HepG2 (cell line): ENCODE results near the gene LANCL2. TPM values are rescaled to one million over a fixed set of nuclear protein-coding genes. Genes with fewer than 3 reads are reported as not detected.

Source experiments
- BCL3 ChIP-seq: sonication (generic); formaldehyde crosslinking; IDR thresholded peaks from 2 replicates; pipeline ENCODE4 v1.5.1; 2020; ENCODE audit warnings: mild to moderate bottlenecking, missing genetic modification reagents, moderate library complexity
- DMTF1 ChIP-seq: sonication (generic); formaldehyde crosslinking; IDR thresholded peaks from 2 replicates; pipeline ENCODE4 v1.4.0; 2020; ENCODE audit warnings: mild to moderate bottlenecking, missing genetic modification reagents
- HNRNPL ChIP-seq: fragments of 200-400 bp; formaldehyde crosslinking; IDR thresholded peaks from 2 replicates; pipeline ENCODE4 v1.6.1; 2017; ENCODE audit warnings: mild to moderate bottlenecking, low read depth, low read length
- NFAT5 ChIP-seq: sonication (generic); formaldehyde crosslinking; IDR thresholded peaks from 2 replicates; pipeline ENCODE4 v1.4.0; 2020; ENCODE audit warnings: missing genetic modification reagents
- NFRKB ChIP-seq: fragments of 450-650 bp; IDR thresholded peaks from 2 replicates; pipeline ENCODE4 v1.6.1; 2017
- ZC3H13 ChIP-seq: sonication (generic); formaldehyde crosslinking; IDR thresholded peaks from 2 replicates; pipeline ENCODE4 v1.8.1; 2023; ENCODE audit warnings: mild to moderate bottlenecking, missing genetic modification reagents, moderate library complexity
- ZFP36L2 ChIP-seq: sonication (generic); formaldehyde crosslinking; IDR thresholded peaks from 2 replicates; pipeline ENCODE4 v1.4.0; 2020; ENCODE audit warnings: missing genetic modification reagents
- ZNF672 ChIP-seq: sonication (generic); formaldehyde crosslinking; IDR thresholded peaks from 2 replicates; pipeline ENCODE4 v1.8.1; 2022; ENCODE audit warnings: missing genetic modification reagents
- polyA plus RNA-seq, 8 experiments: library from polyadenylated mRNA; depleted of rRNA in 3 of 8; stranded (reverse) in 7 of 8; unstranded in 1 of 8; fragments of >200 nt; fragmentation: Illumina TruSeq in 4 of 8; extraction: Trizol in 4 of 8; gene quantifications; 2 replicates each; pipeline versions ENCODE4 v1.2.1 to v1.2.3, GENCODE V29; 2011 to 2016; ENCODE audit warnings: low read depth in 4 of 8, missing spikeins in 1 of 8, mixed read lengths in 1 of 8; ENCODE audit not compliant: insufficient read depth in 1 of 8
- total RNA-seq, 5 experiments: library from RNA; depleted of rRNA; stranded (reverse); fragments of >200 nt; fragmentation: Illumina TruSeq; extraction: Trizol; gene quantifications; 2 replicates each; pipeline ENCODE4 v1.2.3, GENCODE V29; 2016; ENCODE audit warnings: low read depth in 1 of 5

LANCL2 gene
- total and polyA plus RNA-seq, 2 of the 13 experiments (the other 11 are each of a cell fraction or from before 2014, with no cell fraction given): 10.0 to 13.8 TPM

- no peak for TF ChIP-seq NFAT5 (CRISPR knock-in tag)
- no peak for TF ChIP-seq HNRNPL
- TF ChIP-seq ZC3H13 (CRISPR knock-in tag): no peak
- TF ChIP-seq DMTF1 (CRISPR knock-in tag): no peak
- TF ChIP-seq ZFP36L2 (CRISPR knock-in tag): no peak
- no peak for TF ChIP-seq NFRKB
- no peak for TF ChIP-seq ZNF672
- no peak for TF ChIP-seq BCL3 (CRISPR knock-in tag)
Observed at GRCh38 chr7:55344840-55345239, 20.3 kb upstream of the LANCL2 start (continued).
